WTC11 (cell line): ENCODE data around the gene ITPKB. TPM values are rescaled to one million over a fixed set of nuclear protein-coding genes. Genes with fewer than 3 reads are reported as not detected.

ENCODE experiments used
- ATAC-seq: fragments of 200-7000 bp; cut with Tn5 transposase; 2 replicates; pipeline ENCODE4 v1.10.0; 2021; ENCODE audit warnings: mild to moderate bottlenecking, moderate library complexity
- CTCF ChIA-PET: fragments of 300-600 bp; sonication (Branson Sonifier 250); formaldehyde crosslinking; loops from one replicate; lab custom pipeline; 2021; ENCODE audit warnings: antibody characterized with exemption; lab: Charles Lee
- POLR2A ChIA-PET: fragments of 350-600 bp; sonication (Branson Sonifier 250); formaldehyde crosslinking; loops from one replicate; lab custom pipeline; 2021; ENCODE audit warnings: antibody characterized with exemption; lab: Charles Lee
- DNase-seq: peaks from one replicate; pipeline ENCODE4 v3.0.0; 2021; ENCODE audit warnings: low spot score
- H3K27ac Mint-ChIP-seq: 2 replicates; pipeline ENCODE4 v1.8.0; 2021; ENCODE audit warnings: mixed read lengths
- H3K27me3 Mint-ChIP-seq: 2 replicates; pipeline ENCODE4 v1.8.0; 2021; ENCODE audit warnings: low read depth, mild to moderate bottlenecking, moderate library complexity, mixed read lengths
- H3K36me3 Mint-ChIP-seq: 2 replicates; pipeline ENCODE4 v1.8.0; 2021; ENCODE audit warnings: mixed read lengths
- H3K4me1 Mint-ChIP-seq: 2 replicates; pipeline ENCODE4 v1.8.0; 2022; ENCODE audit warnings: mixed read lengths
- H3K4me3 Mint-ChIP-seq: 2 replicates; pipeline ENCODE4 v1.8.0; 2021; ENCODE audit warnings: mild to moderate bottlenecking, moderate library complexity, mixed read lengths
- H3K9me3 Mint-ChIP-seq: 2 replicates; pipeline ENCODE4 v1.8.0; 2021; ENCODE audit warnings: mixed read lengths
- ATF1 ChIP-seq: sonication (generic); formaldehyde crosslinking; IDR thresholded peaks from 2 replicates; pipeline ENCODE4 v1.8.1; 2023; ENCODE audit warnings: mild to moderate bottlenecking, moderate library complexity, missing genetic modification reagents
- EMX1 ChIP-seq: fragments of 250-450 bp; sonication (Bioruptor Pico); IDR thresholded peaks from 2 replicates; pipeline ENCODE4 v1.8.0; 2021; ENCODE audit warnings: mild to moderate bottlenecking
- FOXK1 ChIP-seq: sonication (generic); formaldehyde crosslinking; IDR thresholded peaks from 2 replicates; pipeline ENCODE4 v1.8.0; 2022; ENCODE audit warnings: mild to moderate bottlenecking, moderate library complexity, missing genetic modification reagents
- FOXP1 ChIP-seq: sonication (generic); formaldehyde crosslinking; IDR thresholded peaks from 2 replicates; pipeline ENCODE4 v1.8.0; 2022; ENCODE audit warnings: missing genetic modification reagents, mild to moderate bottlenecking, moderate library complexity, borderline replicate concordance
- MXD4 ChIP-seq: fragments of 250-450 bp; sonication (Bioruptor Pico); IDR thresholded peaks from 2 replicates; pipeline ENCODE4 v1.8.0; 2021; ENCODE audit warnings: mild to moderate bottlenecking, moderate library complexity, borderline replicate concordance
- NR1H2 ChIP-seq: sonication (generic); formaldehyde crosslinking; IDR thresholded peaks from 2 replicates; pipeline ENCODE4 v1.9.0; 2021; ENCODE audit warnings: mild to moderate bottlenecking, moderate library complexity, missing genetic modification reagents
- OVOL2 ChIP-seq: fragments of 250-450 bp; sonication (Bioruptor Pico); IDR thresholded peaks from 2 replicates; pipeline ENCODE4 v1.9.0; 2021; ENCODE audit warnings: mild to moderate bottlenecking, borderline replicate concordance
- SP1 ChIP-seq: sonication (generic); formaldehyde crosslinking; conservative IDR thresholded peaks from 2 replicates; pipeline ENCODE4 v1.8.1; 2022; ENCODE audit warnings: missing genetic modification reagents
- TEAD4 ChIP-seq: sonication (generic); formaldehyde crosslinking; IDR thresholded peaks from 2 replicates; pipeline ENCODE4 v1.8.0; 2022; ENCODE audit warnings: mild to moderate bottlenecking, missing genetic modification reagents
- TP53 ChIP-seq: sonication (generic); formaldehyde crosslinking; IDR thresholded peaks from 2 replicates; pipeline ENCODE4 v1.8.1; 2023; ENCODE audit warnings: mild to moderate bottlenecking, missing genetic modification reagents
- ZNF121 ChIP-seq: sonication (generic); formaldehyde crosslinking; IDR thresholded peaks from 2 replicates; pipeline ENCODE4 v1.8.0; 2023; ENCODE audit warnings: missing genetic modification reagents
- total RNA-seq: library from RNA; stranded (reverse); gene quantifications from 3 replicates; pipeline ENCODE4 v1.2.3, GENCODE V29; 2021
- TF ChIP-seq, protein P1 (sequence below): sonication (generic); formaldehyde crosslinking; IDR thresholded peaks from 2 replicates; pipeline ENCODE4 v1.8.1; 2022; ENCODE audit warnings: low read depth, mild to moderate bottlenecking, moderate library complexity, missing genetic modification reagents, borderline replicate concordance
- TF ChIP-seq, protein P2 (sequence below): sonication (generic); formaldehyde crosslinking; IDR thresholded peaks from 2 replicates; pipeline ENCODE4 v1.8.0; 2022; ENCODE audit warnings: mild to moderate bottlenecking, missing genetic modification reagents
- TF ChIP-seq, protein P3 (sequence below): fragments of 250-450 bp; sonication (Bioruptor Pico); IDR thresholded peaks from 2 replicates; pipeline ENCODE4 v1.8.0; 2021; ENCODE audit warnings: mild to moderate bottlenecking
- TF ChIP-seq, protein P4 (sequence below): sonication (generic); formaldehyde crosslinking; IDR thresholded peaks from 2 replicates; pipeline ENCODE4 v1.8.1; 2023; ENCODE audit warnings: mild to moderate bottlenecking, missing genetic modification reagents, moderate library complexity
- TF ChIP-seq, protein P5 (sequence below): sonication (generic); formaldehyde crosslinking; IDR thresholded peaks from 2 replicates; pipeline ENCODE4 v1.8.0; 2022; ENCODE audit warnings: mild to moderate bottlenecking, missing genetic modification reagents
- TF ChIP-seq, protein P6 (sequence below): sonication (generic); formaldehyde crosslinking; conservative IDR thresholded peaks from 2 replicates; pipeline ENCODE4 v1.8.1; 2022; ENCODE audit warnings: mild to moderate bottlenecking, missing genetic modification reagents

ITPKB gene
- total RNA-seq, 1 experiment from 2014 or later = 15.6 TPM

DNA sequence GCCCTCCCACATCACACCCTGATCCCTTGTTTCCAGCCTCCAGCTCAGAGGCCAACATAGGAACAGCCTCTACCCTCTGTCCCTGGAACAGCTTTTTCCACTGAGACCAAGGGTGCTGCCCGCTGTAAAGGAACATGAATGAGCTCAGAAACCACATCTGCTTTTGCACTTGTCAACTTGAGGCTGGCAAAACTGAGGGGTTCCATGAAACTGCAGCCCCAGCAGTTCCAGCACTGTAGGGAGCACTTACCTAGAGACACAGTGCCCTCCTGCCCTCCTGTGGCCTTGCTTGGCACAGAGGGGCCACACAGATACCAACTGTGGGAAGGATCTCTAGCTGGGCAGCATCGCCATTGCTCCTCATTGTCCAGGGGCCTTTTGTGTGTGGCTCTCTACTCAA, 51.7 kb downstream of the ITPKB start (continued):
- TF ChIP-seq, protein P1, sequence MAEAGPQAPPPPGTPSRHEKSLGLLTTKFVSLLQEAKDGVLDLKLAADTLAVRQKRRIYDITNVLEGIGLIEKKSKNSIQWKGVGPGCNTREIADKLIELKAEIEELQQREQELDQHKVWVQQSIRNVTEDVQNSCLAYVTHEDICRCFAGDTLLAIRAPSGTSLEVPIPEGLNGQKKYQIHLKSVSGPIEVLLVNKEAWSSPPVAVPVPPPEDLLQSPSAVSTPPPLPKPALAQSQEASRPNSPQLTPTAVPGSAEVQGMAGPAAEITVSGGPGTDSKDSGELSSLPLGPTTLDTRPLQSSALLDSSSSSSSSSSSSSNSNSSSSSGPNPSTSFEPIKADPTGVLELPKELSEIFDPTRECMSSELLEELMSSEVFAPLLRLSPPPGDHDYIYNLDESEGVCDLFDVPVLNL (CRISPR knock-in tag) = no peak
- TF ChIP-seq, protein P2, sequence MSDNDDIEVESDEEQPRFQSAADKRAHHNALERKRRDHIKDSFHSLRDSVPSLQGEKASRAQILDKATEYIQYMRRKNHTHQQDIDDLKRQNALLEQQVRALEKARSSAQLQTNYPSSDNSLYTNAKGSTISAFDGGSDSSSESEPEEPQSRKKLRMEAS (CRISPR knock-in tag) = no peak
- TF ChIP-seq TEAD4 (CRISPR knock-in tag) = no peak
- no peak for TF ChIP-seq MXD4 (CRISPR knock-in tag)
- no peak for TF ChIP-seq FOXK1
- TF ChIP-seq, protein P3, sequence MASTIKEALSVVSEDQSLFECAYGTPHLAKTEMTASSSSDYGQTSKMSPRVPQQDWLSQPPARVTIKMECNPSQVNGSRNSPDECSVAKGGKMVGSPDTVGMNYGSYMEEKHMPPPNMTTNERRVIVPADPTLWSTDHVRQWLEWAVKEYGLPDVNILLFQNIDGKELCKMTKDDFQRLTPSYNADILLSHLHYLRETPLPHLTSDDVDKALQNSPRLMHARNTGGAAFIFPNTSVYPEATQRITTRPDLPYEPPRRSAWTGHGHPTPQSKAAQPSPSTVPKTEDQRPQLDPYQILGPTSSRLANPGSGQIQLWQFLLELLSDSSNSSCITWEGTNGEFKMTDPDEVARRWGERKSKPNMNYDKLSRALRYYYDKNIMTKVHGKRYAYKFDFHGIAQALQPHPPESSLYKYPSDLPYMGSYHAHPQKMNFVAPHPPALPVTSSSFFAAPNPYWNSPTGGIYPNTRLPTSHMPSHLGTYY = no peak

DNA sequence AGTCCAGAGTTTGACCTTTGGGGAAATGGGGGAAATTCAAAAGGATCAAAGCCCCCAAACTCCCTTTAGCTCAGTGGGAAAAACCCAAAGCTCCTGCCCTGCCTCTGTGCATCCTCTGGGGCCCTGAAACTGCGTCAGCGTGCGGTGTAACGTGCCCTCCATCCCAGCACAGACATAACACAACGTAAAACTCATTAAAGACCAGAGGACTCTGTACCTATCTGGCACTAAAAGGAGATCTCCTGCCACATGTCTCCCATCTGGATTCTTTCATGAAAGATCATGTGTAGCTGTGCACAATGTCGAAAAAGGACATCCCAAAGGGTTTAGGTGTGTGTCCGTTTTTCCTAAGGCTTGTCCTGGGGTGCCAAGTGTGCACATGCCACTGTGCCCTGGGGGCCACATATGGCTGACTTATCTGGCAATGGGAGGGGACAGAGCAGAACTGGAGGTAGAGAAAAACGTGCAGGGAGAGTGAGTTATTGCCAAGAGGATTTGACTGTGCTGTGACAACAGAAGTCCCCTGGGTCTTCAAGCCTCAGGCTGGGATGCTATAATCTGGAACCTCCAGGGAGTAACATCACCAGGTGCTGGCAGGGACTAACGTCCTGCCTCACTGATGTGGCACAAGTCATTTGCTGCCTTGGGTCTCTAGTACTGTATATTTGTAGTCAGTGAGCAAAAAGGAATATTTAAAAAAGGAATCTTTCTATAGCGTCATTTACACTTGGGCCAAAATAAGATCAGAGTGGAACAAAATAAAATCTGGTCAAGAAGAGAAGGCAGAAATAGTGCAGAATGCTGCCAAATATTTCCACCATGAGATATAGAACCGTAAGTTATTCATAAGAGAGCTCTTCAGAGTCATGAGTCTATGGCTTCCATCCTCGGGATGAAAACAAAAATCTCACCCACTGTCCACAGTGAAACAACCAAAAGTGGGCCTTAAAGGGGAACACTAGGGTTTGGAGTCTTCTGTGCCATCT, 52.3 kb downstream of the ITPKB start:
- POLR2A ChIA-PET = no interaction called here
- no peak for TF ChIP-seq OVOL2 (CRISPR knock-in tag)
- TF ChIP-seq TP53 = no peak
- no peak for TF ChIP-seq FOXP1
- TF ChIP-seq ZNF121 = no peak
- TF ChIP-seq, protein P4, sequence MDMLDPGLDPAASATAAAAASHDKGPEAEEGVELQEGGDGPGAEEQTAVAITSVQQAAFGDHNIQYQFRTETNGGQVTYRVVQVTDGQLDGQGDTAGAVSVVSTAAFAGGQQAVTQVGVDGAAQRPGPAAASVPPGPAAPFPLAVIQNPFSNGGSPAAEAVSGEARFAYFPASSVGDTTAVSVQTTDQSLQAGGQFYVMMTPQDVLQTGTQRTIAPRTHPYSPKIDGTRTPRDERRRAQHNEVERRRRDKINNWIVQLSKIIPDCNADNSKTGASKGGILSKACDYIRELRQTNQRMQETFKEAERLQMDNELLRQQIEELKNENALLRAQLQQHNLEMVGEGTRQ (CRISPR knock-in tag) = no peak
- TF ChIP-seq, protein P5, sequence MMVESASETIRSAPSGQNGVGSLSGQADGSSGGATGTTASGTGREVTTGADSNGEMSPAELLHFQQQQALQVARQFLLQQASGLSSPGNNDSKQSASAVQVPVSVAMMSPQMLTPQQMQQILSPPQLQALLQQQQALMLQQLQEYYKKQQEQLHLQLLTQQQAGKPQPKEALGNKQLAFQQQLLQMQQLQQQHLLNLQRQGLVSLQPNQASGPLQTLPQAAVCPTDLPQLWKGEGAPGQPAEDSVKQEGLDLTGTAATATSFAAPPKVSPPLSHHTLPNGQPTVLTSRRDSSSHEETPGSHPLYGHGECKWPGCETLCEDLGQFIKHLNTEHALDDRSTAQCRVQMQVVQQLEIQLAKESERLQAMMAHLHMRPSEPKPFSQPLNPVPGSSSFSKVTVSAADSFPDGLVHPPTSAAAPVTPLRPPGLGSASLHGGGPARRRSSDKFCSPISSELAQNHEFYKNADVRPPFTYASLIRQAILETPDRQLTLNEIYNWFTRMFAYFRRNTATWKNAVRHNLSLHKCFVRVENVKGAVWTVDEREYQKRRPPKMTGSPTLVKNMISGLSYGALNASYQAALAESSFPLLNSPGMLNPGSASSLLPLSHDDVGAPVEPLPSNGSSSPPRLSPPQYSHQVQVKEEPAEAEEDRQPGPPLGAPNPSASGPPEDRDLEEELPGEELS (CRISPR knock-in tag) = no peak
- TF ChIP-seq, protein P6, sequence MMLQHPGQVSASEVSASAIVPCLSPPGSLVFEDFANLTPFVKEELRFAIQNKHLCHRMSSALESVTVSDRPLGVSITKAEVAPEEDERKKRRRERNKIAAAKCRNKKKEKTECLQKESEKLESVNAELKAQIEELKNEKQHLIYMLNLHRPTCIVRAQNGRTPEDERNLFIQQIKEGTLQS (CRISPR knock-in tag) = no peak
- TF ChIP-seq EMX1 = no peak
- no peak for TF ChIP-seq ATF1
- TF ChIP-seq, protein P1 (CRISPR knock-in tag) = no peak
- TF ChIP-seq NR1H2 (CRISPR knock-in tag) = no peak
- TF ChIP-seq SP1 (CRISPR knock-in tag) = no peak
- H3K27me3 Mint-ChIP-seq = peaks cover 20% of the 10 kb centered on the region
- no peak overlapping the region; the same call in 1 of the 2 replicates for H3K27ac Mint-ChIP-seq
- ATAC-seq = no peak
- H3K9me3 Mint-ChIP-seq = no peaks in the 10 kb centered on the region
- CTCF ChIA-PET = interaction anchor here (0.7 to 2.0 kb wide), 2 partner anchors 49 to 141 kb away, joined by 3 to 4 read pairs; no protein-coding TSS in a partner anchor
- H3K4me1 Mint-ChIP-seq = peaks cover 45% of the 10 kb centered on the region
- no peaks in the 10 kb centered on the region for H3K36me3 Mint-ChIP-seq
- H3K4me3 Mint-ChIP-seq = no peak overlapping the region
- no peak for DNase-seq
